Colon (tissue), 2 donors: Measurements from ENCODE around the gene C1orf226.
"Not testable (repeated sequence)": the region's sequence is repeated elsewhere in the genome, so short reads cannot be mapped to it uniquely, and the experiment has no call there.

ENCODE experiments used
- FAIRE-seq: peaks from 2 replicates; lab custom pipeline; 2012; peaks lifted over from hg19 to GRCh38; lab: Jason Lieb, UNC
- donor health status: control.
- donor health status: control.

The C1orf226 gene

DNA sequence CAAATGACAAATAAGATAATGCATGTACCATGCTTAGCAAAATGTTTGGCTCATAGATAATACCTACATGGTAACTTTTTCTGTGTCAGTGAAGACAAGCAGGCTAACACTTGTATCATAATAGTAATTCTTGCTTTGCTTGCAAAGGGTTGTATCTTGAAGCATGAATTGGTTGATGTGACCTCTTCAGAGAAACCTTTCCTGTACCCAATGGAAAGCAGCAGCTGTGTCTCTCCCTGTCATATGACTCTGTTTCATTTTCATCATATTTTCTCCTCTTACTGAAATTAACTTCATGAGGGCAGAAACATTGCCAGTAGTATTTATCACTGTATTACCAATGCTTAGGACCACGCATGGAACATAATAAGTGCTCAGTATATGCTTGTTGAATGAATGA is 26.0 kb downstream of the C1orf226 start:
- no peak for FAIRE-seq

- no peak for FAIRE-seq
These were observed 30.5 kb downstream of the C1orf226 start, which contains the start of gene SH2D1B for GRCh38 chr1:162412002-162412401. TSS of gene SH2D1B (minus strand) at chr1:162412136. CDS start at chr1:162412016, 120 bp downstream.

DNA sequence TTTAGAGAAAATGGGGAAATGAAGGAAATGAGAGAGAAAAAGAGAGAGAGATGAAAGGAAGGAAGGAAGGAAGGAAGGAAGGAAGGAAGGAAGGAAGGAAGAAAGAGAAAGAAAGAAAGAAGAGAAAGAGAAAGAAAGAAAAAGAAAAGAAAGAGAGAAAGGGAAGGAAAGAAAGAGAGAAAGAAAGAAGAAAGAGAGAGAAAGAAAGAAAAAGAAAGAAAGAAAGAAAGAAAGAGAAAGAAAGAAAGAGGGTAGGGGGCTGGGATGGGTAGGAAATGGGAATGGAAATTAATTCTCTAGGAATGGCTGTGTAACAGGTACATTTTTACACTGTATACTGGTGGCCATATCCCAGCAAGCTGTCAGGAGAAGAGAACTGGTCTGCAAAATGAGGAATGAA is 34.7 kb downstream of the C1orf226 start:
- no peak for FAIRE-seq

GRCh38 chr1:162416909-162417308 is 35.4 kb downstream of the C1orf226 start:
- FAIRE-seq = no peak

- FAIRE-seq = no peak
These were observed 36.1 kb downstream of the C1orf226 start for GRCh38 chr1:162417650-162418049.

DNA sequence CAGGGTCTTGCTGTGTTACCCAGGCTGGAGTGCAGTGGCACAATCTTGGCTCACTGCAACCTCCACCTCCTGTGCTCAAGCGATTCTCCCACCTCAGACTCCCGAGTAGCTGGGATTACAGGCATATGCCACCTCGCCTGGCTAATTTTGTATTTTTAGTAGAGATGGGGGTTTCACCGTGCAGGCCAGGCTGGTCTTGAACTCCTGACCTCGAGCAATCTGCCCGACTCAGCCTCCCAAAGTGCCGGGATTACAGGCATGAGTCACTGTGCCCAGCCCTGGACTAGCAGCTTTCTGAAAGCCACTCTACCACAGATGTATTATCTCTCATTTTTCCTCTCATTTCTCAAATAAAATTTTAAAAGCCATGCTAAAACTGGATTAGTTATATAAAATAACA is 37.1 kb downstream of the C1orf226 start:
- not testable (repeated sequence) for FAIRE-seq

GRCh38 chr1:162419450-162419931 is 38.0 kb downstream of the C1orf226 start:
- not testable (repeated sequence) for FAIRE-seq

DNA sequence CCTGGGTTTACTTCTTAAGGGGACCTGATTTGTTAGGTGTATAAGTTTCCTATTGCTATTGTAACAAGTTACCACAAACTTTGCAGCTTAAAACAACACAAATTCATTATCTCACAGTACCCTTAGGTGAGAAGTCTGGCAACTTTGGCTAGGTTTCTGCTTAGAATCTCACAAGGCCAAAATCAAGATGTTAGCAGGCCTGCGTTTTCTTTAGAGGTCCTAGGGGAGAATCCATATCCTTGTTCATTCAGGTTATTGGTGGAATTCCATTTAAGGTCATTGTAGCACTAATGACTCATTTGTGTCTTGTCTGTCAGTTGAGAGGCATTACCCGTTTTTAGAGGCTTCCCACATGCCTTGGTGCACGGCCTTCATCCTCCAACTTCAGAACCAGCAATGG is 38.6 kb downstream of the C1orf226 start:
- no peak for FAIRE-seq

GRCh38 chr1:162421258-162422164 is 40.0 kb downstream of the C1orf226 start:
- FAIRE-seq = no peak

DNA sequence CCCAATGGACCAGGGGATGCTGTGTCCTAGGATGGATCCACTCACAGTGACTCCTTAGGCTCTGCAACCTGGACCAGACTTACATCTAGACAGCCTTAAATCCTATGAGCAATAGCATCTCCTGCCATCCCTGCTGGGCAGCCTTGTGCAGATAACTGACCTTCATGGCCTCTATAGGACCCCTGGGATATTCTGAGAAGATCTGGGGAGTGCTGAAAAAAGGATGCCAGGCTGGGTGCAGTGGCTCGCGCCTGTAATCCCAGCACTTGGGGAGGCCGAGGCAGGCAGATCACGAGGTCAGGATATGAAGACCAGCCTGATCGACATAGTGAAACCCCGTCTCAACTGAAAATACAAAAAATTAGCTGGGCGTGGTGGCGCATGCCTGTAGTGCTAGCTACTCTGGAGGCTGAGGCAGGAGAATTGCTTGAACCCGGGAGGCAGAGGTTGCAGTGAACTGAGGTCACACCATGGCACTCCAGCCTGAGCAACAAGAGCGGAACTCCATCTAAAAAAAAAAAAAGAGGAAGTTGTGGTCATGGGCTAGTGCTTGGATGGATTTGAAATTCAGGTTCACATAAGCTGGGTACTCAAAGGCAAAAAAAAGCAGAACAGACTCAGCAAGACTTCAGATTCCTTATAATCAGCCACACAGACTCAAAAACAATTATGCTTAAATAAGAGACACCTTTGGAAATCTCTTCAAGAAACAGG is 41.3 kb downstream of the C1orf226 start:
- no peak for FAIRE-seq

DNA sequence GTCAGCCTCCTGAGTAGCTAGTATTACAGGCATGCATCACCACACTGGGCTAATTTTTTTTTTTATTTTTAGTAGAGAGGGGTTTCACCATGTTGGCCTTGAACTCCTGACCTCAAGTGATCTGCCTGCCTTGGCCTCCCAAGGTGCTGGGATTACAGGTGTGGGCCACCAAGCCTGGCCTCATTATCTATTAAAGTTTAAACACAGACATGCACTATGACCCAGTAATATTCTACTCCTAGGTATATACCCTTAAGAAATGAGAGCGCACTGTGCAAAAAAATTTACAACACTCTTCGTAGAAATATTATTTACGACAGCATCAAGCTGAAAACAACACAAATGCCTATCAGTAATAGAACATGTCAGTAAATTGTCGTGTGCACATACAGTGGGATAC is 49.1 kb downstream of the C1orf226 start:
- no peak for FAIRE-seq

DNA sequence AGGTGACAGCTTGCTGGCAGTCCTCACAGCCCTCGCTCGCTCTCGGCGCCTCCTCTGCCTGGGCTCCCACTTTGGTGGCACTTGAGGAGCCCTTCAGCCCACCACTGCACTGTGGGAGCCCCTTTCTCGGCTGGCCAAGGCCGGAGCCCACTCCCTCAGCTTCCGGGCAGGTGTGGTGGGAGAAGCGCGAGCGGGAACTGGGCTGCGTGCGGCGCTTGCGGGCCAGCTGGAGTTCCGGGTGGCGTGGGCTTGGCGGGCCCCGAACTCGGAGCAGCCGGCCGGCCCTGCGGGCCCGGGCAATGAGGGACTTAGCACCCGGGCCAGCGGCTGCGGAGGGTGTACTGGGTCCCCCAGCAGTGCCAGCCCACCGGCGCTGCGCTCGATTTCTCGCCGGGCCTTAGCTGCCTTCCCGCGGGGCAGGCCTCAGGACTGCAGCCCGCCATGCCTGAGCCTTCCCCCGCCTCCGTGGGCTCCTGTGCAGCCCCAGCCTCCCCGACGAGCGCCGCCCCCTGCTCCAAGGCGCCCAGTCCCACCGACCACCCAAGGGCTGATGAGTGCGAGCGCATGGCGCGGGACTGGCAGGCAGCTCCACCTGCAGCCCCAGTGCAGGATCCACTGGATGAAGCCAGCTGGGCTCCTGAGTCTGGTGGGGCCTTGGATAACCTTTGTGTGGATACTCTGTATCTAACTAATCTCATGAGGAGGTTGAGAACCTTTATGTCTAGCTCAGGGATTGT is 51.6 kb downstream of the C1orf226 start:
- not testable (repeated sequence) for FAIRE-seq
